H1 (cell line): ENCODE results near the gene ZNF536. TPM values are rescaled to one million over a fixed set of nuclear protein-coding genes. Genes with fewer than 3 reads are reported as not detected.

ENCODE experiments used
- CTCF ChIA-PET: fragments of 300-600 bp; sonication (Branson Sonifier 250); formaldehyde crosslinking; loops from one replicate; lab custom pipeline; 2021; ENCODE audit not compliant: partially characterized antibody; lab: Charles Lee
- POLR2A ChIA-PET: fragments of 300-600 bp; sonication (Branson Sonifier 250); formaldehyde crosslinking; loops from one replicate; lab custom pipeline; 2021; ENCODE audit warnings: inconsistent platforms; ENCODE audit not compliant: partially characterized antibody; lab: Charles Lee
- DNase-seq, 2 experiments: peaks; one replicate each; pipeline versions ENCODE4 v3.0.0 to v3.0.0-alpha.2; 2010 to 2022; ENCODE audit warnings: low spot score in 2 of 2, low read depth in 1 of 2, mixed read lengths in 1 of 2
- FAIRE-seq: peaks from 2 replicates; lab custom pipeline; 2011; peaks lifted over from hg19 to GRCh38; lab: Jason Lieb, UNC
- H2AFZ ChIP-seq: 2 replicates; pipeline ENCODE4 v1.8.1; 2012; ENCODE audit warnings: low read length, inconsistent platforms
- H2AK5ac ChIP-seq: 2 replicates; pipeline ENCODE4 v1.6.1; 2013; ENCODE audit warnings: low read depth, low read length
- H2BK120ac ChIP-seq: replicated peaks from 2 replicates; pipeline ENCODE3; 2013; ENCODE audit warnings: low read depth, low read length, inconsistent platforms
- H2BK12ac ChIP-seq: 2 replicates; pipeline ENCODE4 v1.6.1; 2013; ENCODE audit warnings: low read depth, low read length
- H2BK15ac ChIP-seq: 2 replicates; pipeline ENCODE4 v1.6.1; 2013; ENCODE audit warnings: low read length
- H2BK20ac ChIP-seq: 2 replicates; pipeline ENCODE4 v1.6.1; 2013; ENCODE audit warnings: low read length
- H2BK5ac ChIP-seq: 2 replicates; pipeline ENCODE4 v1.6.1; 2013; ENCODE audit warnings: low read depth, low read length
- H3K14ac ChIP-seq: 2 replicates; pipeline ENCODE4 v1.6.1; 2013; ENCODE audit warnings: inconsistent platforms; ENCODE audit not compliant: insufficient read length
- H3K18ac ChIP-seq: 2 replicates; pipeline ENCODE4 v1.6.1; 2013; ENCODE audit warnings: low read length; ENCODE audit errors: extremely low read depth
- H3K23ac ChIP-seq: 2 replicates; pipeline ENCODE4 v1.6.1; 2013; ENCODE audit warnings: inconsistent platforms; ENCODE audit not compliant: insufficient read length
- H3K23me2 ChIP-seq: 2 replicates; pipeline ENCODE4 v1.6.1; 2013; ENCODE audit warnings: low read depth, low read length
- H3K27ac ChIP-seq: 2 replicates; pipeline ENCODE4 v1.6.1; 2011; ENCODE audit warnings: low read depth, low read length, inconsistent platforms
- H3K27me3 ChIP-seq, 4 experiments: replicated peaks in 1 of 4; 1 replicate in 1 of 4; 2 replicates in 3 of 4; pipeline versions ENCODE4 v1.6.1 to v1.8.1; 2011 to 2013; ENCODE audit warnings: low read length in 3 of 4, mild to moderate bottlenecking in 3 of 4, inconsistent platforms in 2 of 4, mixed read lengths in 2 of 4, moderate library complexity in 1 of 4; ENCODE audit not compliant: control insufficient read depth in 3 of 4, insufficient read depth in 3 of 4; ENCODE audit errors: extremely low read depth in 1 of 4
- H3K36me3 ChIP-seq, 4 experiments: 2 replicates each; pipeline versions ENCODE4 v1.6.1 to v1.8.1; 2011 to 2013; ENCODE audit warnings: mild to moderate bottlenecking in 4 of 4, low read length in 3 of 4, moderate library complexity in 2 of 4, control low read depth in 1 of 4, inconsistent platforms in 1 of 4; ENCODE audit not compliant: insufficient read depth in 4 of 4, control insufficient read depth in 2 of 4
- H3K4ac ChIP-seq: replicated peaks from 2 replicates; pipeline ENCODE3; 2013; ENCODE audit warnings: low read length, low read depth, mixed read lengths, inconsistent platforms; ENCODE audit not compliant: insufficient read length
- H3K4me1 ChIP-seq, 4 experiments: replicated peaks in 1 of 4; 1 replicate in 1 of 4; 2 replicates in 3 of 4; pipeline versions ENCODE4 v1.6.1 to v1.8.1; 2011 to 2013; ENCODE audit warnings: low read length in 3 of 4, inconsistent platforms in 2 of 4, mixed read lengths in 1 of 4; ENCODE audit not compliant: insufficient read depth in 4 of 4, control insufficient read depth in 3 of 4
- H3K4me2 ChIP-seq, 2 experiments: 2 replicates each; pipeline versions ENCODE4 v1.6.1 to v1.8.1; 2011 to 2013; ENCODE audit warnings: low read depth in 2 of 2, low read length in 2 of 2, control low read depth in 1 of 2, inconsistent platforms in 1 of 2, mild to moderate bottlenecking in 1 of 2; ENCODE audit not compliant: insufficient read depth in 1 of 2
- H3K4me3 ChIP-seq, 4 experiments: fragments of 200-600, 300-600 bp in 1 of 4; sonication (generic), shearing (Covaris generic), sonication (Bioruptor Twin) in 1 of 4; 2 replicates each; pipeline versions ENCODE4 v1.5.1 to v1.8.1; 2011 to 2016; ENCODE audit warnings: low read length in 4 of 4, low read depth in 3 of 4, control low read depth in 2 of 4, inconsistent platforms in 2 of 4, mild to moderate bottlenecking in 2 of 4, mixed read lengths in 1 of 4, moderate library complexity in 1 of 4; ENCODE audit not compliant: insufficient read depth in 2 of 4; ENCODE audit errors: extremely low read depth in 1 of 4
- H3K56ac ChIP-seq: replicated peaks from 2 replicates; pipeline ENCODE3; 2013; ENCODE audit warnings: low read depth, mild to moderate bottlenecking, mixed read lengths, low read length, inconsistent platforms; ENCODE audit not compliant: insufficient read length
- H3K79me1 ChIP-seq: 2 replicates; pipeline ENCODE4 v1.6.1; 2013; ENCODE audit warnings: low read depth, low read length, control low read depth
- H3K79me2 ChIP-seq, 2 experiments: 2 replicates each; pipeline versions ENCODE4 v1.6.1 to v1.8.1; 2012 to 2013; ENCODE audit warnings: low read length in 2 of 2, mild to moderate bottlenecking in 2 of 2, inconsistent platforms in 1 of 2; ENCODE audit not compliant: insufficient read depth in 2 of 2, control insufficient read depth in 1 of 2
- H3K9ac ChIP-seq, 4 experiments: replicated peaks in 1 of 4; 1 replicate in 1 of 4; 2 replicates in 3 of 4; pipeline versions ENCODE4 v1.6.1 to v1.8.1; 2011 to 2013; ENCODE audit warnings: low read depth in 3 of 4, low read length in 3 of 4, control low read depth in 2 of 4, mild to moderate bottlenecking in 2 of 4, moderate library complexity in 2 of 4, inconsistent platforms in 1 of 4; ENCODE audit errors: extremely low read depth in 1 of 4
- H3K9me3 ChIP-seq, 2 experiments: 2 replicates each; pipeline versions ENCODE4 v1.6.1 to v1.8.1; 2012 to 2013; ENCODE audit warnings: mild to moderate bottlenecking in 2 of 2, moderate library complexity in 2 of 2, control low read depth in 1 of 2, inconsistent platforms in 1 of 2, low read depth in 1 of 2, low read length in 1 of 2, mixed read lengths in 1 of 2; ENCODE audit not compliant: insufficient read depth in 2 of 2
- H4K20me1 ChIP-seq, 2 experiments: replicated peaks in 1 of 2; 2 replicates each; pipeline versions ENCODE3 to v1.8.1; 2011 to 2013; ENCODE audit warnings: inconsistent platforms in 2 of 2, low read length in 2 of 2, mild to moderate bottlenecking in 1 of 2; ENCODE audit not compliant: insufficient read depth in 2 of 2, control insufficient read depth in 1 of 2
- H4K5ac ChIP-seq: 2 replicates; pipeline ENCODE4 v1.6.1; 2013; ENCODE audit warnings: low read length, low read depth, mixed read lengths, inconsistent platforms; ENCODE audit not compliant: insufficient read length
- H4K8ac ChIP-seq: 2 replicates; pipeline ENCODE4 v1.8.0; 2013; ENCODE audit warnings: mild to moderate bottlenecking, moderate library complexity, low read length, inconsistent platforms; ENCODE audit not compliant: insufficient read depth; ENCODE audit errors: extremely low read depth
- H4K91ac ChIP-seq: replicated peaks from 2 replicates; pipeline ENCODE3; 2013; ENCODE audit warnings: low read length, mixed read lengths, inconsistent platforms; ENCODE audit not compliant: insufficient read length
- BACH1 ChIP-seq: IDR thresholded peaks from 2 replicates; pipeline ENCODE4 v1.6.1; 2012; ENCODE audit warnings: low read length, improper control_type of control experiment
- E2F6 ChIP-seq: IDR thresholded peaks from 2 replicates; pipeline ENCODE4 v1.6.1; 2012; ENCODE audit warnings: inconsistent platforms
- FOSL1 ChIP-seq: IDR thresholded peaks from 2 replicates; pipeline ENCODE4 v1.6.1; 2011; ENCODE audit warnings: mild to moderate bottlenecking, low read depth, low read length, moderate library complexity; ENCODE audit not compliant: insufficient read depth
- MAX ChIP-seq: IDR thresholded peaks from 2 replicates; pipeline ENCODE4 v1.6.1; 2012; ENCODE audit warnings: inconsistent platforms
- NANOG ChIP-seq: IDR thresholded peaks from 2 replicates; pipeline ENCODE4 v1.6.1; 2011; ENCODE audit warnings: low read length, low read depth, mild to moderate bottlenecking, inconsistent platforms; ENCODE audit not compliant: insufficient read depth, poor library complexity, severe bottlenecking
- RAD21 ChIP-seq, 2 experiments: IDR thresholded peaks in 1 of 2; conservative IDR thresholded peaks in 1 of 2; 2 replicates each; pipeline ENCODE4 v1.6.1; 2011; ENCODE audit warnings: low read depth in 2 of 2, low read length in 2 of 2, improper control_type of control experiment in 1 of 2, inconsistent platforms in 1 of 2, mild to moderate bottlenecking in 1 of 2, moderate library complexity in 1 of 2
- RFX5 ChIP-seq: IDR thresholded peaks from 2 replicates; pipeline ENCODE4 v1.6.1; 2011; ENCODE audit warnings: low read depth, low read length, improper control_type of control experiment, borderline replicate concordance
- RXRA ChIP-seq: IDR thresholded peaks from 2 replicates; pipeline ENCODE4 v1.6.1; 2011; ENCODE audit warnings: low read depth, mild to moderate bottlenecking, low read length, moderate library complexity; ENCODE audit not compliant: insufficient read depth
- SIRT6 ChIP-seq: IDR thresholded peaks from one replicate; pipeline ENCODE4 v1.7.1; 2012; ENCODE audit warnings: low read length, inconsistent platforms
- SP1 ChIP-seq: IDR thresholded peaks from 2 replicates; pipeline ENCODE4 v1.6.1; 2011; ENCODE audit warnings: low read depth, low read length
- SP2 ChIP-seq: IDR thresholded peaks from 2 replicates; pipeline ENCODE4 v1.6.1; 2012; ENCODE audit warnings: mild to moderate bottlenecking, low read length, inconsistent platforms
- SRF ChIP-seq: IDR thresholded peaks from 2 replicates; pipeline ENCODE4 v1.6.1; 2011; ENCODE audit warnings: mild to moderate bottlenecking, low read depth, low read length, moderate library complexity
- TCF12 ChIP-seq: IDR thresholded peaks from 2 replicates; pipeline ENCODE4 v1.6.1; 2011; ENCODE audit warnings: low read depth, mild to moderate bottlenecking, low read length
- TEAD4 ChIP-seq: IDR thresholded peaks from 2 replicates; pipeline ENCODE4 v1.6.1; 2012; ENCODE audit warnings: low read depth, low read length, inconsistent platforms, mixed read lengths
- WGBS, 2 experiments: shearing (Covaris generic) in 1 of 2; methylation state at CpG; one replicate each; pipeline versions ENCODE4 v1.1.6 to v1.1.7; 2013 to 2015; ENCODE audit warnings: low lambda C conversion rate in 2 of 2, mixed read lengths in 2 of 2, inconsistent platforms in 1 of 2, low coverage in 1 of 2, missing lambda C conversion rate in 1 of 2; ENCODE audit not compliant: insufficient replicate concordance in 2 of 2, insufficient coverage in 1 of 2, insufficient read length in 1 of 2; ENCODE audit errors: extremely low coverage in 1 of 2, missing lambda C conversion rate in 1 of 2; 5-methylcytosine and 5-hydroxymethylcytosine counted together
- polyA plus RNA-seq, 7 experiments: library from polyadenylated mRNA; depleted of rRNA in 3 of 7; stranded (reverse) in 5 of 7; unstranded in 2 of 7; fragments of >200 nt in 5 of 7; fragments of 200-250 nt in 2 of 7; gene quantifications; 1 replicate in 5 of 7; 2 replicates in 1 of 7; 4 replicates in 1 of 7; pipeline versions ENCODE4 v1.2.1 to v1.2.3, GENCODE V29; 2011 to 2013; ENCODE audit warnings: missing spikeins in 2 of 7, mixed read lengths in 2 of 7
- total RNA-seq: library from RNA; stranded (reverse); fragmentation: NEBNext Ultra II Directional; extraction: Animal tissue kit (Norgen Biotek cat#: 25700); gene quantifications from 2 replicates; pipeline ENCODE4 v1.2.1, GENCODE V29; 2021

Gene ZNF536
- total and polyA plus RNA-seq, 2 of the 8 experiments (the other 6 are each of a cell fraction or from before 2014, with no cell fraction given), result 0.09 to 0.11 TPM

GRCh38 chr19:30587869-30588268 is 215.7 kb downstream of the ZNF536 start:
- Histone ChIP-seq H4K5ac (no peak overlapping the region), H2BK12ac (no peak overlapping the region), H3K36me3 (no peaks in the 10 kb centered on the region), H3K9me3 (no peaks in the 10 kb centered on the region), H3K27ac (no peak overlapping the region), H2AFZ (no peak overlapping the region), H4K91ac (no peak overlapping the region), H3K4me3 (no peak overlapping the region), H3K23ac (no peak overlapping the region), H3K4me1 (peaks cover 0 to 2% (median 0%) of the 10 kb centered on the region in 4 experiments; a peak in 2 of 7 replicates), H2BK15ac (no peak overlapping the region), H3K4me2 (no peak overlapping the region), H3K79me2 (no peaks in the 10 kb centered on the region), H3K14ac (no peak overlapping the region), H2AK5ac (no peak overlapping the region), H3K9ac (no peak overlapping the region), H2BK120ac (no peak overlapping the region), H4K8ac (no peak overlapping the region), H3K4ac (no peak overlapping the region), H2BK5ac (no peak overlapping the region), H2BK20ac (no peak overlapping the region), H3K18ac (no peak overlapping the region), H3K56ac (no peak overlapping the region), H3K23me2 (no peaks in the 10 kb centered on the region), H3K27me3 (peaks cover 0 to 2% (median 0%) of the 10 kb centered on the region in 4 experiments; a peak in 1 of 7 replicates), H4K20me1 (no peaks in the 10 kb centered on the region), H3K79me1 (no peaks in the 10 kb centered on the region)
- ChIA-PET POLR2A (interaction anchor here (0.6 kb wide), 1 partner anchor 9 kb away, joined by 5 read pairs; no protein-coding TSS in a partner anchor), CTCF (interaction anchor here (1.0 to 1.7 kb wide), 2 partner anchors 10 to 14 kb away, joined by 4 read pairs; no protein-coding TSS in a partner anchor)
- DNase-seq, result no peak
- no peak for FAIRE-seq
- WGBS, 2 experiments, result 70% methylated on average over 5 of the region's 5 CpGs; no CpG with 5 or more reads in 1 of the 2 experiments
- TF ChIP-seq E2F6, result peak; percentile 58
- no peak for TF ChIP-seq NANOG
- TF ChIP-seq MAX, result peak; percentile 82
- no peak for TF ChIP-seq SRF
- TF ChIP-seq SP2, result no peak
- TF ChIP-seq SP1, result no peak
- no peak for TF ChIP-seq SIRT6
- no peak for TF ChIP-seq BACH1
- no peak for TF ChIP-seq FOSL1
- no peak for TF ChIP-seq RXRA
- no peak for TF ChIP-seq TCF12
- no peak for TF ChIP-seq RAD21 (IDR thresholded peaks at IDR 0.05 in 1 of 2, conservative IDR thresholded peaks at IDR 0.05 in 1 of 2; ENCODE audit: low read depth in 2 of 2, low read length in 2 of 2)
- no peak for TF ChIP-seq TEAD4
- no peak for TF ChIP-seq RFX5
